Natural killer cell (primary cell): Measurements from ENCODE around the gene ZNF407. TPM values are rescaled to one million over a fixed set of nuclear protein-coding genes. Genes with fewer than 3 reads are reported as not detected.

Source experiments
- ATAC-seq, 3 donors: fragments of 150-1000 bp in 2 of 3; fragments of 200-7000 bp in 1 of 3; cut with Tn5 transposase; 1 replicate in 1 of 3; 2 replicates in 2 of 3; pipeline ENCODE4 v1.10.0; 2021; ENCODE audit warnings: mild to moderate bottlenecking in 2 of 3, moderate library complexity in 2 of 3
- DNase-seq, 2 donors: peaks; one replicate each; pipeline versions ENCODE4 v3.0.0 to v3.0.0-alpha.2; 2013 to 2021; ENCODE audit warnings: mixed read lengths in 1 of 2
- H3K27ac ChIP-seq: one replicate; pipeline ENCODE4 v1.5.1; 2013; ENCODE audit warnings: mild to moderate bottlenecking, low read length
- H3K27me3 ChIP-seq: one replicate; pipeline ENCODE4 v1.6.1; 2013; ENCODE audit warnings: low read length; ENCODE audit not compliant: control insufficient read depth, insufficient read depth
- H3K36me3 ChIP-seq: one replicate; pipeline ENCODE4 v1.6.1; 2013; ENCODE audit warnings: low read length; ENCODE audit not compliant: control insufficient read depth, insufficient read depth
- H3K4me1 ChIP-seq: one replicate; pipeline ENCODE4 v1.6.1; 2013; ENCODE audit warnings: low read length; ENCODE audit not compliant: control insufficient read depth, insufficient read depth
- H3K4me3 ChIP-seq: one replicate; pipeline ENCODE4 v1.5.1; 2013; ENCODE audit warnings: low read length
- H3K9me3 ChIP-seq: one replicate; pipeline ENCODE4 v1.6.1; 2013; ENCODE audit warnings: low read length; ENCODE audit not compliant: control insufficient read depth, insufficient read depth
- H3K27ac Mint-ChIP-seq, 2 donors: one replicate each; pipeline ENCODE4 v1.8.0; 2022; ENCODE audit warnings: mild to moderate bottlenecking in 2 of 2, mixed read lengths in 2 of 2, moderate library complexity in 1 of 2
- H3K27me3 Mint-ChIP-seq, 2 donors: one replicate each; pipeline ENCODE4 v1.8.0; 2022; ENCODE audit warnings: low read depth in 2 of 2, mixed read lengths in 2 of 2
- H3K36me3 Mint-ChIP-seq: one replicate; pipeline ENCODE4 v1.8.0; 2022; ENCODE audit warnings: mixed read lengths
- H3K4me1 Mint-ChIP-seq, 2 donors: one replicate each; pipeline ENCODE4 v1.8.0; 2022; ENCODE audit warnings: mixed read lengths in 2 of 2
- H3K4me3 Mint-ChIP-seq: one replicate; pipeline ENCODE4 v1.8.0; 2022; ENCODE audit warnings: mild to moderate bottlenecking, moderate library complexity, mixed read lengths
- H3K9me3 Mint-ChIP-seq, 2 donors: one replicate each; pipeline ENCODE4 v1.8.0; 2022; ENCODE audit warnings: mixed read lengths in 2 of 2
- CTCF ChIP-seq: fragments of 200-600 bp; IDR thresholded peaks from one replicate; pipeline ENCODE4 v1.8.0; 2022; ENCODE audit warnings: antibody characterized with exemption
- WGBS: methylation state at CpG from one replicate; pipeline ENCODE4 v1.1.7; 2013; ENCODE audit warnings: missing lambda C conversion rate; ENCODE audit not compliant: insufficient coverage; 5-methylcytosine and 5-hydroxymethylcytosine counted together
- intact Hi-C: fragments of 100-400 bp; cut with micrococcal nuclease; formaldehyde crosslinking; loops from one replicate; pipeline ENCODE4 v1.14.2; 2022
- total RNA-seq, 4 donors: library from RNA; stranded (reverse); fragments of 120-200 nt in 1 of 4; gene quantifications; one replicate each; pipeline versions ENCODE4 v1.2.3 to v1.2.4, GENCODE V29; 2013 to 2022

The ZNF407 gene
- total RNA-seq, 3 donors from 2014 or later (not counting 1 experiment from before 2014, with no cell fraction given) = 28.4 to 36.7 (median 36.3) TPM

- no peak overlapping the region for H3K27ac Mint-ChIP-seq
- Histone ChIP-seq H3K27me3 (no peaks in the 10 kb centered on the region), H3K27ac (no peak overlapping the region), H3K4me3 (no peak overlapping the region), H3K36me3 (no peaks in the 10 kb centered on the region), H3K9me3 (no peaks in the 10 kb centered on the region), H3K4me1 (no peaks in the 10 kb centered on the region)
- ATAC-seq = no peak
- no peaks in the 10 kb centered on the region for H3K9me3 Mint-ChIP-seq
- WGBS = 96% methylated on average over 4 of the region's 5 CpGs
- intact Hi-C loops = loop anchor here (2.0 kb wide), 1 partner anchor 581 kb away; no protein-coding TSS in a partner anchor
- no peak for TF ChIP-seq CTCF
- DNase-seq = no peak
- H3K36me3 Mint-ChIP-seq = no peaks in the 10 kb centered on the region
- H3K4me1 Mint-ChIP-seq = peaks cover 18% of the 10 kb centered on the region in 2 donors
- H3K4me3 Mint-ChIP-seq = no peak overlapping the region
- H3K27me3 Mint-ChIP-seq = no peaks in the 10 kb centered on the region
Measured at GRCh38 chr18:74897971-74898657, 300.4 kb downstream of the ZNF407 start.

- DNase-seq = no peak
- Histone ChIP-seq H3K27me3 (no peaks in the 10 kb centered on the region), H3K4me1 (no peaks in the 10 kb centered on the region), H3K9me3 (no peaks in the 10 kb centered on the region), H3K36me3 (no peaks in the 10 kb centered on the region), H3K27ac (no peak overlapping the region), H3K4me3 (no peak overlapping the region)
- no peak for ATAC-seq
- no peak for TF ChIP-seq CTCF
- H3K36me3 Mint-ChIP-seq = no peaks in the 10 kb centered on the region
- H3K4me3 Mint-ChIP-seq = no peak overlapping the region
- 56% methylated on average over 3 of the region's 3 CpGs for WGBS
- H3K4me1 Mint-ChIP-seq = peaks cover 18% of the 10 kb centered on the region in 2 donors
- intact Hi-C loops = no loop called here
- H3K9me3 Mint-ChIP-seq = no peaks in the 10 kb centered on the region
- no peak overlapping the region for H3K27ac Mint-ChIP-seq
- H3K27me3 Mint-ChIP-seq = no peaks in the 10 kb centered on the region
Measured at GRCh38 chr18:74898965-74899364, 301.3 kb downstream of the ZNF407 start.

- no peak overlapping the region for H3K4me3 Mint-ChIP-seq
- WGBS = 91% methylated on average over 5 of the region's 5 CpGs
- no peak for ATAC-seq
Measured at GRCh38 chr18:74899554-74899953, 301.9 kb downstream of the ZNF407 start.

More at GRCh38 chr18:74899554-74899953, 301.9 kb downstream of the ZNF407 start:
- no peaks in the 10 kb centered on the region for H3K27me3 Mint-ChIP-seq
- no peak for TF ChIP-seq CTCF
- Histone ChIP-seq H3K4me3 (no peak overlapping the region), H3K27ac (no peak overlapping the region), H3K27me3 (no peaks in the 10 kb centered on the region), H3K4me1 (no peaks in the 10 kb centered on the region), H3K9me3 (no peaks in the 10 kb centered on the region), H3K36me3 (no peaks in the 10 kb centered on the region)
- intact Hi-C loops = no loop called here
- no peak for DNase-seq
- H3K4me1 Mint-ChIP-seq = peaks cover 18% of the 10 kb centered on the region in 2 donors
- H3K27ac Mint-ChIP-seq = no peak overlapping the region
- H3K36me3 Mint-ChIP-seq = no peaks in the 10 kb centered on the region
- no peaks in the 10 kb centered on the region for H3K9me3 Mint-ChIP-seq
